HepG2 (cell line): ENCODE results near the gene POP7. TPM values are rescaled to one million over a fixed set of nuclear protein-coding genes. Genes with fewer than 3 reads are reported as not detected.

Experiments
- ATAC-seq: fragments of 200-7000 bp; cut with Tn5 transposase; 3 replicates; pipeline ENCODE4 v1.9.1; 2020; ENCODE audit warnings: mild to moderate bottlenecking, moderate library complexity
- BruUV-seq: library from RNA; stranded (reverse); fragments of 400-500 nt; replicated peaks from 2 replicates; lab custom pipeline; 2021; lab: Mats Ljungman, UMichigan
- CTCF ChIA-PET: fragments of 300-600 bp; formaldehyde crosslinking; extraction: SDS; loops from one replicate; lab custom pipeline; 2021; ENCODE audit warnings: low total read pairs, inconsistent platforms, low intra/inter-chr PET ratio; lab: Yijun Ruan, JAX
- POLR2A ChIA-PET: fragments of 350-600 bp; sonication (Branson Sonifier 250); formaldehyde crosslinking; loops from one replicate; lab custom pipeline; 2020; ENCODE audit warnings: antibody characterized with exemption, inconsistent platforms; lab: Yijun Ruan, JAX
- DNase-seq: peaks from one replicate; pipeline ENCODE4 v3.0.0-alpha.2; 2015; ENCODE audit warnings: low spot score
- FAIRE-seq: peaks from 3 replicates; lab custom pipeline; 2011; peaks lifted over from hg19 to GRCh38; lab: Jason Lieb, UNC
- H2AFZ ChIP-seq: one replicate; pipeline ENCODE4 v1.6.1; 2011; ENCODE audit warnings: low read length, inconsistent platforms
- H3K27ac ChIP-seq: fragments of 300-600 bp; 3 replicates; pipeline ENCODE4 v1.8.0; 2011; ENCODE audit warnings: mixed run types, mild to moderate bottlenecking, mixed read lengths, low read length, inconsistent platforms; ENCODE audit not compliant: insufficient read depth; ENCODE audit errors: extremely low read length
- H3K27me3 ChIP-seq, 2 experiments: fragments of 200-600 bp in 1 of 2; 2 replicates in 1 of 2; 3 replicates in 1 of 2; pipeline versions ENCODE4 v1.6.0 to v1.8.0; 2011; ENCODE audit warnings: low read length in 2 of 2, mild to moderate bottlenecking in 2 of 2, moderate library complexity in 2 of 2, inconsistent platforms in 1 of 2; ENCODE audit not compliant: insufficient read depth in 2 of 2, control insufficient read depth in 1 of 2
- H3K36me3 ChIP-seq, 2 experiments: fragments of 200-600 bp in 1 of 2; replicated peaks in 1 of 2; 2 replicates in 1 of 2; 3 replicates in 1 of 2; pipeline versions ENCODE4 v1.5.1 to v1.8.0; 2011; ENCODE audit warnings: low read length in 2 of 2, inconsistent platforms in 1 of 2; ENCODE audit not compliant: insufficient read depth in 2 of 2, control insufficient read depth in 1 of 2
- H3K4me1 ChIP-seq: 2 replicates; pipeline ENCODE4 v1.5.1; 2012; ENCODE audit warnings: low read length, inconsistent platforms; ENCODE audit not compliant: insufficient read depth
- H3K4me2 ChIP-seq: 2 replicates; pipeline ENCODE4 v1.6.0; 2011; ENCODE audit warnings: low read depth, low read length, inconsistent platforms
- H3K4me3 ChIP-seq, 3 experiments: fragments of 200-600 bp in 1 of 3; sonication (generic), shearing (Covaris generic) in 1 of 3; replicated peaks in 1 of 3; 2 replicates each; pipeline ENCODE4 v1.5.1; 2011 to 2016; ENCODE audit warnings: low read length in 3 of 3, inconsistent platforms in 2 of 3, low read depth in 2 of 3, mild to moderate bottlenecking in 2 of 3, control low read depth in 1 of 3, mixed read lengths in 1 of 3; ENCODE audit not compliant: insufficient read depth in 1 of 3
- H3K79me2 ChIP-seq: one replicate; pipeline ENCODE4 v1.6.1; 2011; ENCODE audit warnings: low read length, inconsistent platforms; ENCODE audit not compliant: insufficient read depth
- H3K9ac ChIP-seq: 2 replicates; pipeline ENCODE4 v1.6.0; 2011; ENCODE audit warnings: mild to moderate bottlenecking, low read depth, low read length, inconsistent platforms; ENCODE audit not compliant: insufficient read depth
- H3K9me3 ChIP-seq: 2 replicates; pipeline ENCODE4 v1.5.1; 2012; ENCODE audit warnings: mild to moderate bottlenecking, low read length
- H4K20me1 ChIP-seq: 2 replicates; pipeline ENCODE4 v1.6.0; 2011; ENCODE audit warnings: inconsistent platforms, mild to moderate bottlenecking, low read length, moderate library complexity; ENCODE audit not compliant: insufficient read depth
- AGO2 ChIP-seq: fragments of 200-400 bp; formaldehyde crosslinking; optimal IDR thresholded peaks from 2 replicates; pipeline ENCODE3; 2017; ENCODE audit warnings: mild to moderate bottlenecking, low read depth, low read length, moderate library complexity
- MAFG ChIP-seq: sonication (generic); formaldehyde crosslinking; IDR thresholded peaks from 2 replicates; pipeline ENCODE4 v1.5.1; 2020; ENCODE audit warnings: mild to moderate bottlenecking, missing genetic modification reagents
- MED1 ChIP-seq: sonication (generic); formaldehyde crosslinking; IDR thresholded peaks from 2 replicates; pipeline ENCODE4 v1.4.0; 2020; ENCODE audit warnings: missing genetic modification reagents
- MIER2 ChIP-seq: IDR thresholded peaks from 2 replicates; pipeline ENCODE4 v1.6.1; 2016; ENCODE audit warnings: missing biosample characterization, missing genetic modification reagents
- NR2F2 ChIP-seq: IDR thresholded peaks from 2 replicates; pipeline ENCODE4 v1.6.1; 2012; ENCODE audit warnings: low read depth, inconsistent platforms, borderline replicate concordance
- ZKSCAN8 ChIP-seq: IDR thresholded peaks from 2 replicates; pipeline ENCODE4 v1.6.1; 2016; ENCODE audit warnings: borderline replicate concordance, missing genetic modification reagents, missing compliant biosample characterization
- ZNF20 ChIP-seq: sonication (generic); formaldehyde crosslinking; IDR thresholded peaks from 2 replicates; pipeline ENCODE4 v1.4.0; 2020; ENCODE audit warnings: mild to moderate bottlenecking, moderate library complexity, missing genetic modification reagents
- ZNF292 ChIP-seq: sonication (generic); formaldehyde crosslinking; IDR thresholded peaks from 2 replicates; pipeline ENCODE4 v1.8.1; 2022; ENCODE audit warnings: mild to moderate bottlenecking, low read depth, missing genetic modification reagents, borderline replicate concordance
- ZNF33A ChIP-seq: sonication (generic); formaldehyde crosslinking; IDR thresholded peaks from 2 replicates; pipeline ENCODE4 v1.5.1; 2020; ENCODE audit warnings: missing genetic modification reagents, mild to moderate bottlenecking, moderate library complexity, borderline replicate concordance
- ZNF382 ChIP-seq: sonication (generic); formaldehyde crosslinking; IDR thresholded peaks from 2 replicates; pipeline ENCODE4 v1.5.0; 2020; ENCODE audit warnings: missing genetic modification reagents, mild to moderate bottlenecking, borderline replicate concordance
- ZNF598 ChIP-seq: sonication (generic); formaldehyde crosslinking; IDR thresholded peaks from 2 replicates; pipeline ENCODE4 v1.5.1; 2020; ENCODE audit warnings: mild to moderate bottlenecking, missing genetic modification reagents, borderline replicate concordance
- ZNF724P ChIP-seq: sonication (generic); formaldehyde crosslinking; IDR thresholded peaks from 2 replicates; pipeline ENCODE4 v1.8.0; 2022; ENCODE audit warnings: missing genetic modification reagents, borderline replicate concordance
- ZNF839 ChIP-seq: sonication (generic); formaldehyde crosslinking; IDR thresholded peaks from 2 replicates; pipeline ENCODE4 v1.4.0; 2020; ENCODE audit warnings: missing genetic modification reagents, mild to moderate bottlenecking, borderline replicate concordance
- WGBS: methylation state at CpG from one replicate; pipeline ENCODE4 v1.1.6; 2017; ENCODE audit warnings: low lambda C conversion rate; 5-methylcytosine and 5-hydroxymethylcytosine counted together
- in situ Hi-C: cut with HindIII; loops from 2 replicates; pipeline ENCODE4 v1.10.0; 2017; ENCODE audit warnings: low pct_unique_long_range_greater_than_20kb; ENCODE audit not compliant: extremely low pct_ligation_motif_present
- intact Hi-C: fragments of 100-400 bp; cut with micrococcal nuclease; formaldehyde crosslinking; loops from one replicate; pipeline ENCODE4 v1.10.0; 2022; ENCODE audit not compliant: unreplicated experiment
- polyA plus RNA-seq, 8 experiments: library from polyadenylated mRNA; depleted of rRNA in 3 of 8; stranded (reverse) in 7 of 8; unstranded in 1 of 8; fragments of >200 nt; fragmentation: Illumina TruSeq in 4 of 8; extraction: Trizol in 4 of 8; gene quantifications; 2 replicates each; pipeline versions ENCODE4 v1.2.1 to v1.2.3, GENCODE V29; 2011 to 2016; ENCODE audit warnings: low read depth in 4 of 8, missing spikeins in 1 of 8, mixed read lengths in 1 of 8; ENCODE audit not compliant: insufficient read depth in 1 of 8
- total RNA-seq, 5 experiments: library from RNA; depleted of rRNA; stranded (reverse); fragments of >200 nt; fragmentation: Illumina TruSeq; extraction: Trizol; gene quantifications; 2 replicates each; pipeline ENCODE4 v1.2.3, GENCODE V29; 2016; ENCODE audit warnings: low read depth in 1 of 5
- TF ChIP-seq, protein P1 (sequence below): sonication (generic); formaldehyde crosslinking; IDR thresholded peaks from 2 replicates; pipeline ENCODE4 v1.8.1; 2023; ENCODE audit warnings: mild to moderate bottlenecking, missing genetic modification reagents
- TF ChIP-seq, protein P2 (sequence below): sonication (generic); formaldehyde crosslinking; IDR thresholded peaks from 2 replicates; pipeline ENCODE4 v1.5.1; 2020; ENCODE audit warnings: missing genetic modification reagents, mild to moderate bottlenecking, borderline replicate concordance
- TF ChIP-seq, protein P3 (sequence below): sonication (generic); formaldehyde crosslinking; IDR thresholded peaks from 2 replicates; pipeline ENCODE4 v1.5.0; 2020; ENCODE audit warnings: missing genetic modification reagents
- TF ChIP-seq, protein P4 (sequence below): sonication (generic); formaldehyde crosslinking; IDR thresholded peaks from 2 replicates; pipeline ENCODE4 v1.4.0; 2020; ENCODE audit warnings: missing genetic modification reagents

POP7 gene
- total and polyA plus RNA-seq, 2 of the 13 experiments (the other 11 are each of a cell fraction or from before 2014, with no cell fraction given) = 63.9 to 91.1 TPM

DNA sequence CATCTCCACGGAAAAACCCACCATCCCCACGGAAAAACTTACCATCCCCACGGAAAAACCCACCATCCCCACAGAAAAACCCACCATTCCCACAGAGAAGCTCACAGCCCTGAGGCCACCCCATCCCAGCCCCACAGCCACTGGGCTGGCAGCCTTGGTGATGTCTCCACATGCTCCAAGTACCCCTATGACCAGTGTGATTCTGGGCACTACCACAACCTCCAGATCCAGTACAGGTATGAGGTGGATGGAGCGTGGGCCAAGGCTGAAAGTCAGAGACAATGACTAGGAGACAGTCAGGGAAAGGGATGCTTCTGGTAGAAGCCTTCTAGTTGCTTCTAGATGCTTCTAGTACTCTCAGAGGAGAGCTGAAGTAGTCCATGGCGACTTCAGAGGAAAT, 47.1 kb downstream of the POP7 start (continued):
- TF ChIP-seq MIER2 (CRISPR knock-in tag) = no peak
- TF ChIP-seq MED1 (CRISPR knock-in tag) = no peak
- no peak for TF ChIP-seq ZNF20
- no peak for TF ChIP-seq MAFG (CRISPR knock-in tag)
- no peak for TF ChIP-seq ZNF724P
- TF ChIP-seq, protein P1, sequence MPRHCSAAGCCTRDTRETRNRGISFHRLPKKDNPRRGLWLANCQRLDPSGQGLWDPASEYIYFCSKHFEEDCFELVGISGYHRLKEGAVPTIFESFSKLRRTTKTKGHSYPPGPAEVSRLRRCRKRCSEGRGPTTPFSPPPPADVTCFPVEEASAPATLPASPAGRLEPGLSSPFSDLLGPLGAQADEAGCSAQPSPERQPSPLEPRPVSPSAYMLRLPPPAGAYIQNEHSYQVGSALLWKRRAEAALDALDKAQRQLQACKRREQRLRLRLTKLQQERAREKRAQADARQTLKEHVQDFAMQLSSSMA (CRISPR knock-in tag) = no peak

DNA sequence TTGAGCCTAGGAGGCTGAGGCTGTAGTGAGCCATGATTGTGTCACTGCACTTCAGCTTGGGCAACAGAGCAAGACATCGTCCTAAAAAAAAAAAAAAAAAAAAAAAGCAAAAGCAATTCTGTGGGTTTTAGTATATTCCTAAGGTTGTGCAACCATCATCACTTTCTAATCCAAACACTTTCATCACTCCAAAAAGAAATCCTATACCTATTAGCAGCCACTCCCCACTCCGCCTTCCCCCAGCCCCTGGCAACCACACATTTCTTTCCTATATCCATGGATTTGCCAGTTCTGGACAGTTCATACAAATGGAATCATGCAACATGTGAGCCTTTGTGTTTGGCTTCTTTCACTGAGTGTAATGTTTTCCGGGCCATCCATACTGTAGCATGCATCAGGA, 47.8 kb downstream of the POP7 start:
- intact Hi-C loops (no loop called here), in situ Hi-C loops (loop anchor here (25.0 kb wide), 1 partner anchor 309 kb away; no protein-coding TSS in a partner anchor)
- Histone ChIP-seq H3K4me2 (no peak overlapping the region), H4K20me1 (no peaks in the 10 kb centered on the region), H3K9me3 (no peaks in the 10 kb centered on the region), H3K4me3 (no peak overlapping the region), H3K27ac (no peak overlapping the region), H3K9ac (no peak overlapping the region), H3K36me3 (no peaks in the 10 kb centered on the region), H3K79me2 (no peaks in the 10 kb centered on the region), H3K27me3 (peaks cover 0 to 15% of the 10 kb centered on the region in 2 experiments; a peak in 2 of 5 replicates), H2AFZ (no peak overlapping the region), H3K4me1 (peaks cover 12% of the 10 kb centered on the region)
- BruUV-seq = no TSS peak
- no peak for FAIRE-seq
- 29% methylated on average over 3 of the region's 3 CpGs for WGBS
- no peak for DNase-seq
- CTCF ChIA-PET = no interaction called here
- POLR2A ChIA-PET = interaction anchor here (0.7 kb wide), 1 partner anchor 23 kb away, joined by 6 read pairs; no protein-coding TSS in a partner anchor
- ATAC-seq = no peak
- no peak for TF ChIP-seq ZNF382 (CRISPR knock-in tag)
- TF ChIP-seq NR2F2 = no peak
- TF ChIP-seq ZNF33A (CRISPR knock-in tag) = no peak
- TF ChIP-seq ZNF292 (CRISPR knock-in tag) = no peak
- TF ChIP-seq ZKSCAN8 (CRISPR knock-in tag) = no peak
- TF ChIP-seq, protein P2, sequence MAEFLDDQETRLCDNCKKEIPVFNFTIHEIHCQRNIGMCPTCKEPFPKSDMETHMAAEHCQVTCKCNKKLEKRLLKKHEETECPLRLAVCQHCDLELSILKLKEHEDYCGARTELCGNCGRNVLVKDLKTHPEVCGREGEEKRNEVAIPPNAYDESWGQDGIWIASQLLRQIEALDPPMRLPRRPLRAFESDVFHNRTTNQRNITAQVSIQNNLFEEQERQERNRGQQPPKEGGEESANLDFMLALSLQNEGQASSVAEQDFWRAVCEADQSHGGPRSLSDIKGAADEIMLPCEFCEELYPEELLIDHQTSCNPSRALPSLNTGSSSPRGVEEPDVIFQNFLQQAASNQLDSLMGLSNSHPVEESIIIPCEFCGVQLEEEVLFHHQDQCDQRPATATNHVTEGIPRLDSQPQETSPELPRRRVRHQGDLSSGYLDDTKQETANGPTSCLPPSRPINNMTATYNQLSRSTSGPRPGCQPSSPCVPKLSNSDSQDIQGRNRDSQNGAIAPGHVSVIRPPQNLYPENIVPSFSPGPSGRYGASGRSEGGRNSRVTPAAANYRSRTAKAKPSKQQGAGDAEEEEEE (CRISPR knock-in tag) = no peak
- no peak for TF ChIP-seq ZNF839 (CRISPR knock-in tag)
- TF ChIP-seq, protein P3, sequence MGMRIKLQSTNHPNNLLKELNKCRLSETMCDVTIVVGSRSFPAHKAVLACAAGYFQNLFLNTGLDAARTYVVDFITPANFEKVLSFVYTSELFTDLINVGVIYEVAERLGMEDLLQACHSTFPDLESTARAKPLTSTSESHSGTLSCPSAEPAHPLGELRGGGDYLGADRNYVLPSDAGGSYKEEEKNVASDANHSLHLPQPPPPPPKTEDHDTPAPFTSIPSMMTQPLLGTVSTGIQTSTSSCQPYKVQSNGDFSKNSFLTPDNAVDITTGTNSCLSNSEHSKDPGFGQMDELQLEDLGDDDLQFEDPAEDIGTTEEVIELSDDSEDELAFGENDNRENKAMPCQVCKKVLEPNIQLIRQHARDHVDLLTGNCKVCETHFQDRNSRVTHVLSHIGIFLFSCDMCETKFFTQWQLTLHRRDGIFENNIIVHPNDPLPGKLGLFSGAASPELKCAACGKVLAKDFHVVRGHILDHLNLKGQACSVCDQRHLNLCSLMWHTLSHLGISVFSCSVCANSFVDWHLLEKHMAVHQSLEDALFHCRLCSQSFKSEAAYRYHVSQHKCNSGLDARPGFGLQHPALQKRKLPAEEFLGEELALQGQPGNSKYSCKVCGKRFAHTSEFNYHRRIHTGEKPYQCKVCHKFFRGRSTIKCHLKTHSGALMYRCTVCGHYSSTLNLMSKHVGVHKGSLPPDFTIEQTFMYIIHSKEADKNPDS (CRISPR knock-in tag) = no peak
- no peak for TF ChIP-seq AGO2
- no peak for TF ChIP-seq ZNF598 (CRISPR knock-in tag)
- TF ChIP-seq, protein P4, sequence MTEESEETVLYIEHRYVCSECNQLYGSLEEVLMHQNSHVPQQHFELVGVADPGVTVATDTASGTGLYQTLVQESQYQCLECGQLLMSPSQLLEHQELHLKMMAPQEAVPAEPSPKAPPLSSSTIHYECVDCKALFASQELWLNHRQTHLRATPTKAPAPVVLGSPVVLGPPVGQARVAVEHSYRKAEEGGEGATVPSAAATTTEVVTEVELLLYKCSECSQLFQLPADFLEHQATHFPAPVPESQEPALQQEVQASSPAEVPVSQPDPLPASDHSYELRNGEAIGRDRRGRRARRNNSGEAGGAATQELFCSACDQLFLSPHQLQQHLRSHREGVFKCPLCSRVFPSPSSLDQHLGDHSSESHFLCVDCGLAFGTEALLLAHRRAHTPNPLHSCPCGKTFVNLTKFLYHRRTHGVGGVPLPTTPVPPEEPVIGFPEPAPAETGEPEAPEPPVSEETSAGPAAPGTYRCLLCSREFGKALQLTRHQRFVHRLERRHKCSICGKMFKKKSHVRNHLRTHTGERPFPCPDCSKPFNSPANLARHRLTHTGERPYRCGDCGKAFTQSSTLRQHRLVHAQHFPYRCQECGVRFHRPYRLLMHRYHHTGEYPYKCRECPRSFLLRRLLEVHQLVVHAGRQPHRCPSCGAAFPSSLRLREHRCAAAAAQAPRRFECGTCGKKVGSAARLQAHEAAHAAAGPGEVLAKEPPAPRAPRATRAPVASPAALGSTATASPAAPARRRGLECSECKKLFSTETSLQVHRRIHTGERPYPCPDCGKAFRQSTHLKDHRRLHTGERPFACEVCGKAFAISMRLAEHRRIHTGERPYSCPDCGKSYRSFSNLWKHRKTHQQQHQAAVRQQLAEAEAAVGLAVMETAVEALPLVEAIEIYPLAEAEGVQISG (CRISPR knock-in tag) = no peak
